Astrocyte of the cerebellum (primary cell): ENCODE measurements around the gene CCDC85B.
"Not testable (repeated sequence)": the region's sequence is repeated elsewhere in the genome, so short reads cannot be mapped to it uniquely, and the experiment has no call there.

ENCODE experiments used
- DNase-seq: peaks from one replicate; pipeline ENCODE4 v3.0.0-alpha.2; 2011; ENCODE audit warnings: low read depth
- H3K4me3 ChIP-seq: 2 replicates; pipeline ENCODE4 v1.5.1; 2011; ENCODE audit warnings: mild to moderate bottlenecking, low read depth, low read length, moderate library complexity
- in situ Hi-C: cut with HindIII; loops from 2 replicates; pipeline ENCODE4 v1.10.0; 2017; ENCODE audit warnings: low sequenced_read_pairs
- TF ChIP-seq, protein P1 (sequence below): IDR thresholded peaks from 2 replicates; pipeline ENCODE4 v1.5.1; 2012; ENCODE audit warnings: low read length, low read depth, moderate library complexity, mild to moderate bottlenecking; ENCODE audit errors: missing control alignments

CCDC85B gene

DNA sequence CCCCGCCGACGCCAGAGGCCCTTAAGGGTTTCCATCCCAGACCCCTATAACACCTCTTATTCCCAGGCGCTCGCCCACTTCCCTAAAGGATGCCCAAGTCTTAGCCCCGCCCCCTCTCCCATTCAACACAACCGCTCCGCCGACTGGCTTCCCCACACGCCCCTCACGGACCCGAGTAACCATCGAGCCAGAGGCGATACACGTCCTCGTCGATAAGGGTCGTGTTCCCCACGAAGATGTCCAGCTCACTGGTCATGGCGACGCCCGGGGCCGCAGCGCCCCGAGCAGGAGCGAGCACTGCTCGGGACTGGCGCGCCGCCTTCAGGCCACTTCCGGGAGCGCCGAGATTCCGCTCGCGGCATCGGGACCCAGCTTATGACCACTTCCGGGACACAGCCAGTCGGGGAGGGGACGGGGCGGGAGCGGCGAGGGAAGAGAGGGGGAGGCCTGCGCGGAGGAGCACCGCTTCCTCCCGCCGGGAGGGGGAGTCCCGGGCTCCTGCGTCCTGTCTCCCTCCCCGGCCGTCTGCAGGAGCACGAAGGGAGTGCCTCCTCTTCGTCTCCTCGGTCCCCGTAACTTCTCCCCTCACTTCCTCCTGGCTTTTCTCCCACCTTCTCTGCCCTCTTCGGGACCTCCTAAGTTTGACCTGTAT, 2.2 kb upstream of the CCDC85B start, which contains the start of gene FIBP:
Gene FIBP (minus strand): TSS at position 309 of the 652 bp plus-strand sequence. CDS start 53 bp downstream, at position 256.
- peak within 1 kb of the TSS; percentile 81 for H3K4me3 ChIP-seq
- TF ChIP-seq, protein P1, sequence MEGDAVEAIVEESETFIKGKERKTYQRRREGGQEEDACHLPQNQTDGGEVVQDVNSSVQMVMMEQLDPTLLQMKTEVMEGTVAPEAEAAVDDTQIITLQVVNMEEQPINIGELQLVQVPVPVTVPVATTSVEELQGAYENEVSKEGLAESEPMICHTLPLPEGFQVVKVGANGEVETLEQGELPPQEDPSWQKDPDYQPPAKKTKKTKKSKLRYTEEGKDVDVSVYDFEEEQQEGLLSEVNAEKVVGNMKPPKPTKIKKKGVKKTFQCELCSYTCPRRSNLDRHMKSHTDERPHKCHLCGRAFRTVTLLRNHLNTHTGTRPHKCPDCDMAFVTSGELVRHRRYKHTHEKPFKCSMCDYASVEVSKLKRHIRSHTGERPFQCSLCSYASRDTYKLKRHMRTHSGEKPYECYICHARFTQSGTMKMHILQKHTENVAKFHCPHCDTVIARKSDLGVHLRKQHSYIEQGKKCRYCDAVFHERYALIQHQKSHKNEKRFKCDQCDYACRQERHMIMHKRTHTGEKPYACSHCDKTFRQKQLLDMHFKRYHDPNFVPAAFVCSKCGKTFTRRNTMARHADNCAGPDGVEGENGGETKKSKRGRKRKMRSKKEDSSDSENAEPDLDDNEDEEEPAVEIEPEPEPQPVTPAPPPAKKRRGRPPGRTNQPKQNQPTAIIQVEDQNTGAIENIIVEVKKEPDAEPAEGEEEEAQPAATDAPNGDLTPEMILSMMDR = peak; percentile 84
- in situ Hi-C loops = no loop called here
- peak; percentile 89 for DNase-seq

DNA sequence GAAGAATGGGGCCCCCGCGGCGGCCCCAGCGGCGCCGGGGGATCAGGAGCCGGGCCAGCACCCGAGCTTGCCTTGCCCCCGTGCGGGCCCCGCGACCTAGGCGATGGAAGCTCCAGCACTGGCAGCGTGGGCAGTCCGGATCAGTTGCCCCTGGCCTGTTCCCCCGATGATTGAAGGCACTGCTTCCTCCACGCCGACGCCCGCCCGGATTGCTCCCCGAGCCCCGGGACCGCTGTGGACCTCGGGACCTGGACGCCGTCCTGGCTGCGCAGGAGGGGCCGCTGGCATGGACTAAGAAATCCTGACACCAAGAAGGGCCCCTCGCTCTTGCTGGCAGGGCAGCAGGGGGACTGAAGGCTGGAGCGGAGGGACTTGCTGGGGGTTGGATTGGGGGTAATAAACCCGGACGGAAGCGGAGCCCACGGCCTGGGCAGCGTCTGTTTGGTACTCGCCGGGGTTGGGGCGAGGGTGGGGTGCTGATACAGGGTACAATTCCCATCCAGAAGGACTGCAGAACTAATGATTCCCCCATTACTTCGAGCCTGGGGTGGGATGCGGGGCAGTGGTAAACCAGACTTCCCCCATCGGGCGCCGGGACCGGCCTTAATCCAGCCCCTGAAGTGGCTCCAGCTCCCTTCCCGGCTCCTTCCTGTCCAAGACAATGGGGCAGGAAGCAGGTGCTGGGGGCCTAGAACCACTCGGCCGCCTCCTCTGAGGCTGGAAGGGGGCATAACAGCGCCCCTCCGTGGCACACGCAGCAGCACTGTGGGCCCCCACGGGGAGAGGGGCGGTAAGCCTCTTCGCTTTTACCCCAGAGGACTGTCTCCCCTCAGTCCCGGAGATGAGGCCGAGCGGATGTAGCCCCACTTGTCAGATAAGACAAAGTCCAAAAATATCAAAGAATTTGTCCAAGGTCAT, 1.0 kb downstream of the CCDC85B start:
- TF ChIP-seq, protein P1 = peak; percentile 34

DNA sequence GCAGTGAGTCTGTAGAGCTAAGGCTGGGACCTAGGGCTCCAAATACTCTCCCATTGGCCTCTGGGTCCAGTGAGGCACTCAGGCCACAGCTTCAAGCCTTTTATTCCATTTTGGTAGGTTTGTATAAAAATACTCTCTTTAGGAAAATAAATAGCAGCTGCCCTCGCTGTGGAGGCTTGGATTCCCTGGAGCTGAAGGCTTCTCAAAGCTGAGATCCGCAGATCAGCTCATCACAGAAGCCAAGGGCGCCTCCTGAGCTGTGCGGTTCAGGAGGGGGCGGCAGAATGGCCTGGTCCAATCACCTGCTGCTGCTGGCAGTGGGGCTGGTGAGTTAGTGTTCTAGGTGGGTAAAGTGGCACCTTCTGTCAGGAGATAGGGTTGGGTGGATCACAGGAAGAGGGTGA, 1.7 kb downstream of the CCDC85B start:
- DNase-seq, in situ Hi-C loops: not testable (repeated sequence)
- peak overlapping the region; percentile 72 for H3K4me3 ChIP-seq

More for the DNA sequence above, 1.0 kb downstream of the CCDC85B start:
- DNase-seq = no peak
- H3K4me3 ChIP-seq = peak overlapping the region; percentile 72
- in situ Hi-C loops = no loop called here

DNA sequence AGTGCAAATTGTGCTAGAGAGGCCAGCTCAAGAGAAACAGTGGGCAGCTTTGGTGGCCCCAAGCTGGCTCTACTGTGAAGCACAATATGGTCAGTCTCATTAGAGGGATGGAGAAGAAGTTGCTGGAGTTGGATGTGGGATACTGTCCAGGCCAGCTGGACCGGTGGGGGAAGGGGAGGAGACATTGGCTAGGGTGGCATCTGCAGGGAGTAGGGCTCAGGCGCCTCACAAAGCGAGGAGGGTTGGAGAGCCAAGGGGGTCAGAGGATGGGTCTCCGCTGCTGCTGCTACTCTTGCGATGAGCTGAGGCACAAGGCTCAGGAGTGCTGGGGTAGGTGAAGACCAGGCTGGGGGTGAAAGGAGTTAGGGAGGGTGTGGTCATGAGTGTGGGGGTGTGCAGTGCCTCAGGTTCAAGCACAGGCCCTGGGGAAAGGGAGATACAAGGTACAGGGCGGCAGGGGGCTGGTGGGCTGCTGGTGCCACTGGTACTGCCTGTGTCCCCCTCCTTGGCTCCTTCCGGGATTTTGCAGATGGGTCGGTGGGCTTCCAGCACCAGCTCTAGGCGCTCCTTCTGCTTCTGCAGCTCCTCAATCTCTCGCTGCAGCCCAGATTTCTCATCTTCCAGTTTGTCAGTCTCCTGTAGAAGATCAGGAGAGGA, 2.3 kb downstream of the CCDC85B start:
- in situ Hi-C loops = no loop called here
- no peak for DNase-seq
- no peak overlapping the region for H3K4me3 ChIP-seq
- TF ChIP-seq, protein P1 = no peak

DNA sequence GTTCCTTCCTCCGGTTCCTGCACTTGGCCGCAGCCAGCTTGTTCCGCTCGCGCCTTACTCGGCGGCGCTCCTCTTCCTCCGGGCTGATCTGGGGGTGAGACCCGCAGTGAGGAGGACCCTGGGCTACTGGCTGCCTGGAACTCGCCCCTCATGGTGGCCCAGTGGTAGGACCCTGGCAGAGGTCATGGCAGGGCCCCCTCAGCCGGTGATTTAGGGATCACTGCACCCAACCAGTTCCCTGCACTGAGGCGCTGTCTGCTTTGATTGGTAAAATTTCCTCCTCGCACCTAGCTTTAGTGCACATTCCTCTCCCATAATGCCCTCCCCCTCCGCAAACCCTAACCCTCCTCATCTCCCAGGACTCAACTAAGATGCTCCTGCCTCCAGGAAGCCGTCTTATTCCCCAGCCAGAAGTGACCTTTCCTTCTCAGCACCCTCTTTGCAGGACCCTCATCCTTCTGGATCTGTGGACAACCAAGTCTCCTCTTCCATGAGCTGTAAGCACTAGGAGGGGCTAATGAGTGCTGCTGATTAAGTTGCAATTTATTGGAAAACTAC, 3.6 kb downstream of the CCDC85B start:
- in situ Hi-C loops = no loop called here
- no peak for DNase-seq
- H3K4me3 ChIP-seq = no peak overlapping the region
- TF ChIP-seq, protein P1 = no peak

DNA sequence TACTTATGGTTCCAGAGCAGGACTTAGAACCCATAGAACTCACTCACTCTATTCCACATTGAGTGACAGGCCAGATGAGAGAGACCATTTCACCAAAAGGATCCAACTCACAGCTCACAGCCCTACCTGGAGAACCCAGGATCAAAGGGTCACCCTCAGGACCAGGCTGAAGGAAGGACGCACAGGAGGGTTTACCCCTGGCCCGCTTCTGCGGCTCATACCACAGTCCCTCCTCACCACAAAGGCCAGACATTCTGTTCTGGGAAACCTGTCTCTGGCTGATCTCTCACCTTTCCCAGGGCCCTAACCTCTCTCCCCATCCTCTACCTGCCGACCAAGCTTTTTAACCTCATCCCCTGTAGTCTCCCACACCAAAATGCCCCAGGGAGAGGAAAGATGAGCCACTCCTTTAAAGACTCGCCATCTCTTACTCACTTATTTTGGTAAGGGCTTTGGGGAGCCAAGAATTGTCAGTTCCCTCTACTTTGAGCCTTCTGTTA, 5.1 kb downstream of the CCDC85B start:
- TF ChIP-seq, protein P1 = no peak
- DNase-seq = no peak
- in situ Hi-C loops = no loop called here
- no peak overlapping the region for H3K4me3 ChIP-seq
